Endothelial cell of umbilical vein (primary cell): ENCODE results near the gene CRACR2A. TPM values are rescaled to one million over a fixed set of nuclear protein-coding genes. Genes with fewer than 3 reads are reported as not detected.

Experiments
- BruUV-seq: library from RNA; stranded (reverse); fragments of 400-500 nt; replicated peaks from 2 replicates; lab custom pipeline; 2021; lab: Mats Ljungman, UMichigan
- CTCF ChIA-PET: fragments of 300-600, 350-600 bp; sonication (Branson Sonifier 250); formaldehyde crosslinking; loops from one replicate; lab custom pipeline; 2021; ENCODE audit warnings: antibody characterized with exemption, inconsistent platforms; lab: Charles Lee
- POLR2A ChIA-PET: fragments of 300-600, 350-600 bp; sonication (Branson Sonifier 250); formaldehyde crosslinking; loops from one replicate; lab custom pipeline; 2021; ENCODE audit warnings: antibody characterized with exemption, inconsistent platforms; lab: Charles Lee
- DNase-seq: peaks from one replicate; pipeline ENCODE4 v3.0.0-alpha.2; 2011; ENCODE audit warnings: low read depth, low spot score
- FAIRE-seq: peaks from 2 replicates; lab custom pipeline; 2011; peaks lifted over from hg19 to GRCh38; lab: Jason Lieb, UNC
- H2AFZ ChIP-seq: 2 replicates; pipeline ENCODE4 v1.6.0; 2012; ENCODE audit warnings: low read depth, low read length, control low read depth, inconsistent platforms
- H3K27ac ChIP-seq: 2 replicates; pipeline ENCODE4 v1.5.1; 2011; ENCODE audit warnings: low read depth, mild to moderate bottlenecking, control low read depth, low read length, moderate library complexity; ENCODE audit not compliant: insufficient read depth
- H3K27me3 ChIP-seq, 2 experiments: 2 replicates each; pipeline versions ENCODE4 v1.6.0 to v1.6.1; 2011; ENCODE audit warnings: low read length in 2 of 2, mixed read lengths in 1 of 2; ENCODE audit not compliant: control insufficient read depth in 2 of 2, insufficient read depth in 2 of 2
- H3K36me3 ChIP-seq, 2 experiments: 2 replicates in 1 of 2; 3 replicates in 1 of 2; pipeline ENCODE4 v1.5.1; 2011; ENCODE audit warnings: low read length in 2 of 2, mild to moderate bottlenecking in 1 of 2, moderate library complexity in 1 of 2; ENCODE audit not compliant: control insufficient read depth in 2 of 2, insufficient read depth in 2 of 2; ENCODE audit errors: extremely low read depth in 1 of 2
- H3K4me1 ChIP-seq: 3 replicates; pipeline ENCODE4 v1.5.1; 2011; ENCODE audit warnings: mild to moderate bottlenecking, low read length; ENCODE audit not compliant: control insufficient read depth, insufficient read depth; ENCODE audit errors: extremely low read depth
- H3K4me2 ChIP-seq: 2 replicates; pipeline ENCODE4 v1.6.1; 2011; ENCODE audit warnings: low read length, control low read depth, mixed read lengths; ENCODE audit not compliant: insufficient read depth
- H3K4me3 ChIP-seq, 3 experiments: fragments of 200-600 bp in 1 of 3; sonication (generic), shearing (Covaris generic) in 1 of 3; replicated peaks in 1 of 3; 2 replicates each; pipeline ENCODE4 v1.5.1; 2011 to 2016; ENCODE audit warnings: control low read depth in 3 of 3, low read length in 3 of 3, mild to moderate bottlenecking in 2 of 3, inconsistent platforms in 1 of 3, low read depth in 1 of 3, moderate library complexity in 1 of 3; ENCODE audit not compliant: insufficient read depth in 1 of 3
- H3K79me2 ChIP-seq: 2 replicates; pipeline ENCODE4 v1.6.0; 2012; ENCODE audit warnings: low read length, inconsistent platforms; ENCODE audit not compliant: control insufficient read depth, insufficient read depth
- H3K9ac ChIP-seq: replicated peaks from 2 replicates; pipeline ENCODE3; 2011; ENCODE audit warnings: low read length, control low read depth; ENCODE audit not compliant: insufficient read depth; ENCODE audit errors: extremely low read depth
- H3K9me1 ChIP-seq: replicated peaks from 3 replicates; pipeline ENCODE4 v1.6.0; 2011; ENCODE audit warnings: mild to moderate bottlenecking, low read length; ENCODE audit not compliant: control insufficient read depth, insufficient read depth; ENCODE audit errors: extremely low read depth
- H3K9me3 ChIP-seq: replicated peaks from 2 replicates; pipeline ENCODE4 v1.5.1; 2012; ENCODE audit warnings: low read length, inconsistent platforms; ENCODE audit not compliant: control insufficient read depth, insufficient read depth
- H4K20me1 ChIP-seq: replicated peaks from 2 replicates; pipeline ENCODE3; 2011; ENCODE audit warnings: mild to moderate bottlenecking, low read length; ENCODE audit not compliant: control insufficient read depth, insufficient read depth; ENCODE audit errors: extremely low read depth
- EZH2 ChIP-seq: IDR thresholded peaks from 2 replicates; pipeline ENCODE4 v1.6.1; 2012; ENCODE audit warnings: borderline replicate concordance, low read depth, mild to moderate bottlenecking, moderate library complexity, low read length, inconsistent platforms; ENCODE audit not compliant: severe bottlenecking
- FOS ChIP-seq: IDR thresholded peaks from 2 replicates; pipeline ENCODE4 v1.6.1; 2011; ENCODE audit warnings: mild to moderate bottlenecking, low read length, moderate library complexity, borderline replicate concordance; ENCODE audit not compliant: insufficient read depth
- GATA2 ChIP-seq: IDR thresholded peaks from 2 replicates; pipeline ENCODE4 v1.7.0; 2011; ENCODE audit warnings: low read depth, mild to moderate bottlenecking, moderate library complexity, mixed read lengths, low read length; ENCODE audit not compliant: insufficient read length, insufficient read depth
- JUN ChIP-seq: IDR thresholded peaks from 2 replicates; pipeline ENCODE4 v1.6.1; 2011; ENCODE audit warnings: borderline replicate concordance, low read depth; ENCODE audit not compliant: insufficient read length, insufficient read depth
- MYC ChIP-seq: IDR thresholded peaks from one replicate; pipeline ENCODE4 v1.6.1; 2011; ENCODE audit warnings: mild to moderate bottlenecking, low read depth, low read length
- POLR2A ChIP-seq: IDR thresholded peaks from 2 replicates; pipeline ENCODE4 v1.6.1; 2012; ENCODE audit warnings: low read depth, mild to moderate bottlenecking, control low read depth, low read length
- POLR2AphosphoS5 ChIP-seq: IDR thresholded peaks from 2 replicates; pipeline ENCODE4 v1.6.1; 2012; ENCODE audit warnings: low read depth, mild to moderate bottlenecking, control low read depth, low read length, moderate library complexity; ENCODE audit not compliant: insufficient read depth
- dilution Hi-C: fragments of 300-500 bp; cut with MboI; formaldehyde crosslinking; loops from one replicate; pipeline ENCODE4 v1.15.0; 2019; ENCODE audit warnings: low sequenced_read_pairs; ENCODE audit not compliant: extremely low pct_ligation_motif_present
- intact Hi-C: fragments of 100-400 bp; cut with micrococcal nuclease; formaldehyde crosslinking; loops from one replicate; pipeline ENCODE4 v1.10.0; 2022
- polyA plus RNA-seq, 4 experiments: library from polyadenylated mRNA; depleted of rRNA in 3 of 4; stranded (reverse) in 3 of 4; unstranded in 1 of 4; fragments of >200 nt; gene quantifications; 2 replicates each; pipeline versions ENCODE4 v1.2.1 to v1.2.3, GENCODE V29; 2011 to 2012; ENCODE audit warnings: missing spikeins in 1 of 4
- total RNA-seq: library from RNA; stranded (reverse); gene quantifications from 2 replicates; pipeline ENCODE4 v1.2.3, GENCODE V29; 2021
- TF ChIP-seq, protein P1 (sequence below), 2 donors: IDR thresholded peaks; 1 replicate in 1 of 2; 2 replicates in 1 of 2; pipeline ENCODE4 v1.5.1; 2011; ENCODE audit warnings: low read length in 2 of 2, mild to moderate bottlenecking in 2 of 2, moderate library complexity in 2 of 2, control low read depth in 1 of 2, inconsistent platforms in 1 of 2, low read depth in 1 of 2; ENCODE audit not compliant: insufficient read depth in 1 of 2; ENCODE audit errors: extremely low read depth in 1 of 2
- TF ChIP-seq, protein P2 (sequence below): IDR thresholded peaks from 2 replicates; pipeline ENCODE4 v1.6.1; 2011; ENCODE audit not compliant: insufficient read depth, insufficient read length

CRACR2A gene
- total and polyA plus RNA-seq, 2 donors (not counting 3 experiments of a cell fraction or from before 2014, with no cell fraction given) = 4.4 to 15.9 TPM

DNA sequence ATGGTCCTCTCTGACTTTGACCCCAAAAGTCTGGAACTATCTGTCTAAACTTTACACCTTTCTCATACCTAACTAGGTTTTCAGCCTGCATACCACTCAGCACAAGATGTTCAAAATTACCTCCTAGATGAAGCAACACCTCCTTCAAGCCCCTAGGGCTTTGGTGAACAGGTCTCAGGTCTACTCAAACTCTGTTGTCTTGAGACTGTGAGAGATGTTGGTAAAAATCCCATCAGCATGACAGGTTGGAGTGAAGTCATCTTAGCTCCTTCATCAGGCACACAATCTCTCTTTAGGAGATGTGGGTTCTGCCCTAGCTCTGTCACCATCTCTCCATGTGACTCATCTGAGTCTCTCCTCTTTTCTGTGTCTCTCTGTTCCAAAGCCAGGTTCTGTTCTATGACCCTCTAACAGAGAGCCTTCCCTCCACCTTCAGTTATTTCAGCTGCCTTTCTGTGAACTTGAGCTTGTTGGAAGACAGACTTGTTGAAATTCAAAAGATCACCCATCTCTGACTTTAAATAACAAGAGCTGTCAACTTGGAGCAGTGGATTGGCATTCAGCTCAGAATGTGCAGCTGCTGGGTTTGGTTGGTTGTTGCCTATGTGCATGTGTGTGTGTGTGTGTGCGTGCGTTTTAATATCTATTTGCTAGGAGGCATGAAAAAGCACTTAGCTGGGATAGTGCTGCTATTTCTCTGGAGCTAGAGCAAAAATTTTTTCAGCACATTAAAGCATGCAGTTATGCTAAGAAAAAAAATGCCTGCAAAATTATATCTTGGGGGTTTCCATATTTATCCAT is 130.7 kb downstream of the CRACR2A start:
- CTCF ChIA-PET = interaction anchor here (0.6 kb wide), 1 partner anchor 21 kb away, joined by 3 read pairs; no protein-coding TSS in a partner anchor
- intact Hi-C loops = no loop called here

More for the DNA sequence above, 130.7 kb downstream of the CRACR2A start:
- Histone ChIP-seq H3K9me1 (no peaks in the 10 kb centered on the region), H4K20me1 (no peaks in the 10 kb centered on the region), H3K4me1 (no peaks in the 10 kb centered on the region), H3K36me3 (no peaks in the 10 kb centered on the region), H3K9me3 (no peaks in the 10 kb centered on the region), H3K9ac (no peak overlapping the region), H2AFZ (no peak overlapping the region), H3K79me2 (no peaks in the 10 kb centered on the region), H3K27me3 (no peaks in the 10 kb centered on the region), H3K4me3 (no peak overlapping the region), H3K4me2 (no peak overlapping the region), H3K27ac (no peak overlapping the region)
- no TSS peak for BruUV-seq
- TF ChIP-seq POLR2AphosphoS5 (no peak), GATA2 (no peak), EZH2 (no peak), FOS (no peak), POLR2A (no peak), JUN (no peak), MYC (no peak)
- TF ChIP-seq, protein P1, sequence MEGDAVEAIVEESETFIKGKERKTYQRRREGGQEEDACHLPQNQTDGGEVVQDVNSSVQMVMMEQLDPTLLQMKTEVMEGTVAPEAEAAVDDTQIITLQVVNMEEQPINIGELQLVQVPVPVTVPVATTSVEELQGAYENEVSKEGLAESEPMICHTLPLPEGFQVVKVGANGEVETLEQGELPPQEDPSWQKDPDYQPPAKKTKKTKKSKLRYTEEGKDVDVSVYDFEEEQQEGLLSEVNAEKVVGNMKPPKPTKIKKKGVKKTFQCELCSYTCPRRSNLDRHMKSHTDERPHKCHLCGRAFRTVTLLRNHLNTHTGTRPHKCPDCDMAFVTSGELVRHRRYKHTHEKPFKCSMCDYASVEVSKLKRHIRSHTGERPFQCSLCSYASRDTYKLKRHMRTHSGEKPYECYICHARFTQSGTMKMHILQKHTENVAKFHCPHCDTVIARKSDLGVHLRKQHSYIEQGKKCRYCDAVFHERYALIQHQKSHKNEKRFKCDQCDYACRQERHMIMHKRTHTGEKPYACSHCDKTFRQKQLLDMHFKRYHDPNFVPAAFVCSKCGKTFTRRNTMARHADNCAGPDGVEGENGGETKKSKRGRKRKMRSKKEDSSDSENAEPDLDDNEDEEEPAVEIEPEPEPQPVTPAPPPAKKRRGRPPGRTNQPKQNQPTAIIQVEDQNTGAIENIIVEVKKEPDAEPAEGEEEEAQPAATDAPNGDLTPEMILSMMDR (IDR thresholded peaks at IDR 0.05; ENCODE audit: extremely low read depth in 1 of 2, insufficient read depth in 1 of 2, low read depth in 1 of 2, low read length in 2 of 2) = no peak
- TF ChIP-seq, protein P2, sequence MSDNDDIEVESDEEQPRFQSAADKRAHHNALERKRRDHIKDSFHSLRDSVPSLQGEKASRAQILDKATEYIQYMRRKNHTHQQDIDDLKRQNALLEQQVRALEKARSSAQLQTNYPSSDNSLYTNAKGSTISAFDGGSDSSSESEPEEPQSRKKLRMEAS = no peak
- POLR2A ChIA-PET = no interaction called here
- DNase-seq (no peak), FAIRE-seq (no peak)
- dilution Hi-C loops = no loop called here
